C1 segment of cervical spinal cord (tissue), 14 donors: ENCODE measurements around the gene KRT16.
A peak's percentile ranks its signal among the peaks of the same experiment; 100 is the strongest.
"Not testable (repeated sequence)": the region's sequence is repeated elsewhere in the genome, so short reads cannot be mapped to it uniquely, and the experiment has no call there.

Source experiments
- DNase-seq, 14 donors: peaks; one replicate each; lab custom pipeline; 2025; lab: John Stamatoyannopoulos, UW

Gene KRT16

GRCh38 chr17:41647940-41648410 is 35.4 kb upstream of the KRT16 start:
- DNase-seq: peak in 12 of 14 donors; percentile 37 to 84 (median 68)

GRCh38 chr17:41647038-41647813 is 34.7 kb upstream of the KRT16 start:
- DNase-seq: no peak

- no peak for DNase-seq
Measured at GRCh38 chr17:41642252-41643156, 29.9 kb upstream of the KRT16 start.

DNA sequence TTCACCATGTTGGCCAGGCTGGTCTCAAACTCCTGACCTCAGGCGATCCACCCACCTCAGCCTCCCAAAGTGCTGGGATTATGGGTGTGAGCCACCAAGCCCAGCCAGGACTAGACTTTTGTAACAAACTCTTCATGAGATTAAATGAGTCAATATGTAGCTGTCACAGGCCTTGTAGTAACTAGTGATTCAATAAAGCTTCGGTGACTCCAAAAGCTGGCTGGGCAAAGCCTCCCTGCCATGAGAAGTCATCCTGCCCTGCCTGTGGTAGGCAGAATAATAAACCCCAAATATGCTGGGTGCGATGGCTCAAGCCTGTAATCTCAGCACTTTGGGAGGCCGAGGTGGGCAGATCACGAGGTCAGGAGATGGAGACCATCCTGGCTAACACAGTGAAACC is 28.0 kb upstream of the KRT16 start:
- not testable (repeated sequence) for DNase-seq

DNA sequence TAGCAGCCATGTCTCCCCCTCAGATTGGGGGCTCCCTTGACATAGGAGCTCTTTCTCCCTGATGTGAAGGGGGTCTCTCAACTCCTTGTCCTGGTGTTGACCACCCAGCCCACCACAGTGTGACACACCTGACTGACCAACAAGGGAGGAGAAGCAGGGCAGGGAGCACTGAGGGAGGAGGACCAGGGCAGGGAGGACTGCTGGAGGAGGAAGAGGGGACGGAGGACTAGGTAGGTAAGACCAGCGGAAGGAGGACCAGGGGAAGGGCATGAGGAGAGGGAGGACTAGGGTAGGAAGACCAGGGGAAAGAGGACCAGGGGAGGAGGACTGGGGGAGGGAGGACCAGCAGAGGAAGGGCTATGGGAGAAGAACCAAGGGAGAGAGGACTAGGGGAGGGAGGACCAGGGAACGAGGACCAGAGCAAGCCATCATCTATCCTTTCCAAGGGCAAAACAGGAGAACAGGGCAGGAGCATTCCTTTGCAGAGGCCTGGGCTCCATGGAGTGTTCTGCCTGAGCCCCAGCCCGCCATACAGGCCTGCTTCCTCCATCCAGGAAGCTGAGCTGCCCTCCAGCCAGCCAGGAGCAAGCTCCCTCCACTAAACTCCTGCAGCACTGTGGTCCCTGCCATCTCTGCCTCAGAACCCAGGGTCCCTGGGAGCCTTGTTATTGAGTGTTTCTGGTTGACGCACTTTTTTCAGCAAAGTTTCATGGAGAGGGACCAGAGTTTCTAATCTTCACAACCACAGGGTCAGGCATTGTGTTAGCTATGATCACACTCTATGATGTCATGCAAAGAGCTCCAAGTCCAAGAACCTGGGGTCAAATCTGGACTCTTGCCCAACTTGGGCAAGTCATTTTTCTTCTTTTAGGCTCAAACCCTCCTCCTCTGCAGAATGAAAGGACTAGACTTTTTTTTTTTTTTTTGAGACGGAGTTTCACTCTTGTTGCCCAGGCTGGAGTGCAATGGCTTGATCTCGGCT is 27.2 kb upstream of the KRT16 start:
- no peak for DNase-seq

GRCh38 chr17:41638941-41639340 is 26.4 kb upstream of the KRT16 start:
- DNase-seq: no peak

- no peak for DNase-seq
Measured at GRCh38 chr17:41638194-41638593, 25.6 kb upstream of the KRT16 start.

- no peak for DNase-seq
Measured at GRCh38 chr17:41636652-41637051, 24.1 kb upstream of the KRT16 start.

DNA sequence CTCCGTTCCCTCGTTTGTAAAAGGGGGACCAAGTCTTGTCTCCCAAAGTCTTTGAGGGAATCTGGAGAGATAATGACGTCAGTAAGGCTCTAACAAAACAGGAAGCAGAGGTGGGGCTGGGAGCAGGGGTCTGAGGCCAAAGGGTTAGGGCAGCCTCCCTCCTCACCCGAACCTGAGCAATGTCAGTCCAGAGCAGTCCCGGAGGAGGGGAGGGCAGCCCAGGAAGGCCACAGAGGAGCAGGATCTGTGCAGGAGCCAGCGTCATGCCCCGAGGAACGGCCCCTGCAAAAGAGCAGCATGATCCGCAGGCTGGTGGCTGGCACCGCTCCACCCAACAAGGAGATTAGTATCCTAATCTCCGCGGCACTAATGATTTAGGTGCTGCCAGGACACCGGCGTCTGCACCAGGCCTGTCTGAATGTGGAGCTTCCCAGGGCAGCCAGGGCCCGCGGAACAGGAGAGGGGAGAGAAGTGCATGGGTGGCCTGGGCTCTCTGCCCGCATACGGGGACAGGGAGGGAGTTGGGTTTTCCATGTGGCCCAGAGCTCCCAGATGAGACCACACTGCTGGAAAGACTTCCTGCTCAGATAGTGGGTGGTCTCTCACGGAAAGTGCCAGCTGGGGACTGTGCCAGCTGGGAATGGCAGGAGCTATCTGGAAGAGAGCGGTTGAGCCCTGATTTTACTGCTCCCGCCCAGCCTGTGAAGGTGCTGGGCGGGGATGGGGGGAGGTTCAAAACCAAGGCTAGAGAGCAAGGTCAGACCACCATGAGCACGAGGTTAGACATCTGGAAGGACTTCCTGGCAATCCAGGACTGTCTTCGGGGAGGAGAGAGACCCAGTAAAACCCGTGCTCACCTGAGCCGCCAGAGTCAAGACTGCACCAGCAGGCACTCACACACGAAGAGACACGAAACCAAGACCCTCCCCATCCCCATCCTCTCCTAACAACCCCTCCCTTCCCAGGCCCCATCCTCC is 22.8 kb upstream of the KRT16 start:
- DNase-seq: no peak

GRCh38 chr17:41634639-41635038 is 22.1 kb upstream of the KRT16 start:
- DNase-seq: no peak

DNA sequence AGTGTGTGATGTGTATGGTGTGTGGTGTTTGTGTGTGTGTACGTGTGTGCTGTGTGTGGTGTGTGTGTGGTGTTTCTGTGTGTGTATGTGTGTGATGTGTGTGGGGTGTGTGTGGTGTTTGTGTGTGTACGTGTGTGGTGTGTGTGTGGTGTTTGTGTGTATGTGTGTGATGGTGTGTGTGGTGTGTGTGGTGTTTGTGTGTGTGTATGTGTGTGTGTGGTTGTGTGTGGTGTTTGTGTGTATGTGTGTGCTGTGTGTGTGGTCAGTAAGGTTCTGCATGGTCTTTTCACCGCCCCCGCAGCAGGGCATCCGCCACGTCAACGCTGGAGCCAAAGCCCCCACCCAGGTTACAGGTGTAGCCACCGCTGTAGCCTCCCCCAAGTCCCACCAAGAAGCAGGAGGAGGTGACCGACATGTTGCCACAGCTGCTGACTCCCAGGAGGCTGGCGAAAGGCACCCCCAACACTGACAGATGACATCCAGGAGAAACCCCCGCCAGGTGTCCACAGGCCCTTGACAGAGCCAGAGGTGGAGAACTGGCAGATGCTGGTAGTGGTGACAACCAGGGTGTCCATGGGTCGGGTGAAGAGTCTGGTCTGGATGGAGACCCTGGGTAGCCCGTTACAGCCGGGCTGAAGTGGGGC is 21.1 kb upstream of the KRT16 start:
- no peak for DNase-seq

DNA sequence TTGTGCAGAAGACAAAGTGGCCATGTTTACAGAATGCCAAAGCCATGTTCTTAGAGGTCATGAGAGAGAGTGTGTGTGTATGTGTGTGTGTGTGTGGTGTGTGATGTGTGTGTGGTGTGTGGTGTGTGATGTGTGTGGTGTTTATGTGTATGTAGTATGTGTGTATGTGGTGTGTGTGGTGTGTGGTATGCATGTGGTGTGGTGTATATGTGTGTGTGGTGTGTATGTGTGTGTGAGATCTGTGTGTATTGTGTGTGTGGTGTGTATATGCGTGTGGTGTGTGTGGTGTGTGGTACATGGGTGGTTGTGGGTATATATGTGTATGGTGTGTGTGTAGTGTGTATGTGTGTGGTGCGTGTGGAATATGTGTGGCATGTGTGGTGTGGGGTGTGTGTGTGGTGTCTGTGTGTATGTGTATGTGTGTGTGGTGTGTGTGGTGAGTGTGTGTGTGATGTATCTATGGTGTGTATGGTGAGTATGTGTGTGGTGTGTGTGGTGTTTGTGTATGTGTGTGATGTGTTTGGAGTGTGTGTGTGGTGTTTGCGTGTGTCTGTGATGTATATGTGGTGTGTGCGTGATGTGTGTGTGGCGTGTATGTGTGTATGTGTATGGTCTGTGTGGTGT is 20.0 kb upstream of the KRT16 start:
- no peak for DNase-seq

DNA sequence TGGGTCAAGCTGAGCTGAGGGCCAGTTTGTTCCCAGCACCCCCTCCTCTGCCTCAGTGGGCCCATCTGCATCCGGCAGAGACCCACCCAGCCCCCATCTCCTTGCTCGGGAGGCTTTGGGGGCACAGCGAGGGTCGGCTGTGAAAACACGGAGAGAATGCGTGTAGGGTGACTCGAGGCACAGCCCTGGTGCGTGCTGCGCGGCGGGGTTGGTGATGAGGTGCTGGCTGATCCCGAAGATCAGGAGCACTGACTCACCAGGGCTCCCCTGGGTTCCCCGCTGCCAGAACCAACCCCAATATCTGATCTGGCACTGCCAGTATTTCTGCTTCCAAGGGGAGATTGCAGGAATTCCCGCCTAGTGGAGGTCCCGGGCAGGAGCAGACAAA is 19.3 kb upstream of the KRT16 start:
- no peak for DNase-seq

GRCh38 chr17:41631025-41631897 is 18.7 kb upstream of the KRT16 start:
- no peak for DNase-seq

DNA sequence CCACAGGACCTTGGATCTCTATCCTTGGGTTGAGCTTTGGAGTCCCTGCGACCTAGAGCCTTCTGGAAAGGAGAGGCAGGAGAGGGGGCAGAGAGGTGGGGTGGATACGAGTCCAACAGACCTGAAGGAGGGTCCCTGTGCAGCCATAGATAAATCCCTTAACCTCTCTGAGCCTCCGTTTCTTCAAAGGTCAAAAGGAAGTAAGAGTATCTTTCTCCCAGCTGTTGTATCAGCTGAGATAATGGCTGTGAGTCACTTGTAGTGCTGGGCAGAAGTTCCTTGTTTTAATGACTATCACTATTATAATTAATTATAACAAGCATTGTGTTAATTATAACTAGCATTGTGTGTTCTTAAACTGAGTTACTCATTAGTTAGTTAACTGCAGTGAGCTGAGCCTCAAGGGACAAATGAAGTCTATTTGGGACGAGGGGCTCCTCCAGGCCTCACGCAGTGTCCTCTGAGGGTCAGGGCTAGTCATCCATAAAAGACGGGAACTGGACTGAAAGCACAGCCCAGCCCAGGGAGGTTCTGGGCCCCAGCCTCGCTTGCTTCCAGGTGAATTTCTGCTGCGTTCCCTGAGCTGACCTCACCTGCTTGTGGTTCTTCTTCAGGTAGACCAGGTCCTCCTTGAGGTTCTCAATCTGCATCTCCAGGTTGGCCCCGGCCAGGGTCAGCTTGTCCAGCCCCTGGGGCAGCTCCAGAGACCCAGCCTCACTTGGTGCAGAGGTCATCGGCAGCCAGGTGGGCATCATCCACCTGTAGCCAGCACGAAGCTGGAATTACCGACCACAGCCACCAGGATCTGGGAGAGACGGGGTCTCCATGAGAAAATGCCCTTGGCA is 17.5 kb upstream of the KRT16 start:
- no peak for DNase-seq

DNA sequence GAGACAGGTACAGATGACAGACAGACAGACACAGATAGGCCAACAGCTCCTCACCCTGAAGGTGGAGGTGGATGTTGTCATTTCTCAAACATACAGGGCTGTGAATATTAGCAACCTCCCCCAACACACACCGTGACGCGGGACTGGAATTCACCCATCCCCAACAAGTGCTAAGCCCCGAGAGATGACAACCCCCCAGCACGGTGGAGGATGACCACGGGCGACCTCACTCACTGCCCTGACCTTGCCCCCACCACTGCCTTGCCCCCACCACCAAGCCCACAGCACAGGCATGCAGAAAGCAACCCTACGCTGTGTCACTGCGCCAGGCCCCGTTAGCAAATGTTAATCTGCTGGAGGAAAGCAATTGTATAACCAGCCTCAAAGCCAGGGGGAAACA is 16.7 kb upstream of the KRT16 start:
- DNase-seq: no peak

- not testable (repeated sequence) for DNase-seq
Measured at GRCh38 chr17:41628621-41629255, 16.2 kb upstream of the KRT16 start.
